ENCODE data around the gene HOXA3. TPM values are rescaled to one million over a fixed set of nuclear protein-coding genes. Genes with fewer than 3 reads are reported as not detected.

The HOXA3 gene
- polyA plus RNA-seq, 1 donor (not counting 4 experiments of a cell fraction or from before 2014, with no cell fraction given), result 0.58 TPM

DNA sequence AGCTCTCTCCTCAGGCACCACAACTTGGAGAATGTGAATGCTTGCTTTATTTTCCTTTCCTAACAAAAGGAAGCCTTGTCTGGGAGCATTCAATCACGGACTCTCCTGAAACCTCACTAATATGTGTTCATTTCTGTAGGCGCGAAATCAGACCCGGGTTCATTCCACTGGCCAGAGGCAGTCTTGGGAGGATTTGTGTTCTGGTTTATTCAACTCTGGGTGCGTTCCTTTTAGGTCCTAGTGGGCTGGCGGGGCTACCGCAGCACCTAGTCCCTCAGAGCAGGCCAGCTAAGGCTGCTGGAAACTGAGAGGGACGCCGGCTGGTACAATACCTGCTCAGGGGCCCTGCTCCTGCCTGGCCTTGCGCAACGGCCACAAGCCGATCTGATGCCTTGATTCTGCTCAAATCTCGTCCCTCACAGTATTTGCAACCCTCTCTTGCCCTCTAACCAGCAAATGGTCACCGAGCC is 29.3 kb downstream of the HOXA3 start:
- Histone ChIP-seq H3K27ac (ENCODE audit: control insufficient read depth, insufficient read depth, low read length) (no peak overlapping the region), H3K27me3 (ENCODE audit: control insufficient read depth, extremely low read depth, insufficient read depth, low read length) (no peaks in the 10 kb centered on the region), H4K20me1 (ENCODE audit: control insufficient read depth, extremely low read depth, insufficient read depth, low read length) (no peaks in the 10 kb centered on the region), H3K9me1 (ENCODE audit: control insufficient read depth, extremely low read depth, insufficient read depth, low read length) (no peaks in the 10 kb centered on the region), H3K4me1 (ENCODE audit: control insufficient read depth, extremely low read depth, insufficient read depth, low read length) (no peaks in the 10 kb centered on the region), H3K9me3 (ENCODE audit: control insufficient read depth, low read depth, low read length) (no peaks in the 10 kb centered on the region), H3K36me3 (ENCODE audit: control insufficient read depth in 2 of 2, extremely low read depth in 1 of 2, insufficient read depth in 2 of 2, low read length in 2 of 2) (peaks cover 0 to 4% of the 10 kb centered on the region in 2 experiments), H2AFZ (ENCODE audit: control insufficient read depth, low read length) (no peak overlapping the region), H3K79me2 (ENCODE audit: control insufficient read depth, insufficient read depth, low read length) (no peaks in the 10 kb centered on the region), H3K4me2 (ENCODE audit: control insufficient read depth, extremely low read depth, insufficient read depth, low read depth, low read length) (peak overlapping the region; percentile 38), H3K4me3 (ENCODE audit: control insufficient read depth in 2 of 3, extremely low read depth in 1 of 3, insufficient read depth in 2 of 3, low read depth in 1 of 3, low read length in 3 of 3) (no peak overlapping the region), H3K9ac (ENCODE audit: control insufficient read depth, extremely low read depth, insufficient read depth, low read length) (peak overlapping the region; percentile 42)
- dilution Hi-C loops (cut with MboI; ENCODE audit: extremely low pct_ligation_motif_present, low sequenced_read_pairs), result no loop called here
- no peak for DNase-seq (ENCODE audit: low read depth, low spot score)
- TF ChIP-seq, protein P1, sequence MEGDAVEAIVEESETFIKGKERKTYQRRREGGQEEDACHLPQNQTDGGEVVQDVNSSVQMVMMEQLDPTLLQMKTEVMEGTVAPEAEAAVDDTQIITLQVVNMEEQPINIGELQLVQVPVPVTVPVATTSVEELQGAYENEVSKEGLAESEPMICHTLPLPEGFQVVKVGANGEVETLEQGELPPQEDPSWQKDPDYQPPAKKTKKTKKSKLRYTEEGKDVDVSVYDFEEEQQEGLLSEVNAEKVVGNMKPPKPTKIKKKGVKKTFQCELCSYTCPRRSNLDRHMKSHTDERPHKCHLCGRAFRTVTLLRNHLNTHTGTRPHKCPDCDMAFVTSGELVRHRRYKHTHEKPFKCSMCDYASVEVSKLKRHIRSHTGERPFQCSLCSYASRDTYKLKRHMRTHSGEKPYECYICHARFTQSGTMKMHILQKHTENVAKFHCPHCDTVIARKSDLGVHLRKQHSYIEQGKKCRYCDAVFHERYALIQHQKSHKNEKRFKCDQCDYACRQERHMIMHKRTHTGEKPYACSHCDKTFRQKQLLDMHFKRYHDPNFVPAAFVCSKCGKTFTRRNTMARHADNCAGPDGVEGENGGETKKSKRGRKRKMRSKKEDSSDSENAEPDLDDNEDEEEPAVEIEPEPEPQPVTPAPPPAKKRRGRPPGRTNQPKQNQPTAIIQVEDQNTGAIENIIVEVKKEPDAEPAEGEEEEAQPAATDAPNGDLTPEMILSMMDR (optimal IDR thresholded peaks at IDR 0.05 in 1 of 3, IDR thresholded peaks at IDR 0.05 in 1 of 3, conservative IDR thresholded peaks at IDR 0.05 in 1 of 3; ENCODE audit: extremely low read depth in 1 of 3, insufficient read depth in 2 of 3, low read length in 3 of 3), result no peak
- no peak for TF ChIP-seq EZH2 (IDR thresholded peaks at IDR 0.05; ENCODE audit: low read length)
- FAIRE-seq, result no peak

DNA sequence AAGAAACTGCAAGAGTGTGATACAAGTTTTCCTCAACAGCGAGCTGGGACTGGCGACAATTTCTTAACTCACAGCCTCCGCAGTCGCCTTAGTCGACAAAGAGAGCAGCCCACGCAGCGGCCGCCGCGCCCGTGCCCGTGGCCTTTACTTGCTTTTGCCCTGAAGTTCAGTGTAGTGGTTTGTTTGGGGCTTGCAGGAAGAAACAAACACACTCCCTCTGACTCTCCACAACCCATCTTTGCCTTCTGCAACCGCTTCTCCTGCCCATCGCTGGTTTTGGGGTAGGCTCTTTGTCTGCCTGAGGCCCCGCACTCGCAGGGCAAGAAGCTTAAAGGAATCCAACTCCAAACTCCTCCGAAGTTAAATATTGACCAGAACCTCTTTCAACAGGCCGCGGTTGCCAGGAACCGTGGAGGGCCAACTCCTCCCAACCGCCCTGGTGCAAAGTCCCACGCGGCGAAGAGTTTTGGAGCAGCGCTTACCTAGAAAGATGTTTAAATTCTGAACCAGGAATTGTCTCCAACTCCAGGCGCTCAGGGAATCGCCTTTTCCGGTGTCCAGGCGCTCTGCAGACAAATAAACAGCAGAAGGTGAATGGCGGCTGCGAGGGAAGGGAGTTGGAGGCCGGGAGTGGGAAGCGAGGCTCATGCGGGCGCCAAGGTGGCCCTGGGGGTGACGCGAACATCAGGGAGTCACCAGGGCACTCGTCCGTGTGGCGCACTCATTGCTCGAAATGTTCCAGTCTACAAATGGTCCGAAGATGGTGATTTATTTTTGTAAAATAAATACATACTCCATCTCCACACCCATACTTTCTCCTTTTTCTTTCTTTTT is 30.1 kb downstream of the HOXA3 start:
- no peak overlapping the region for H2AFZ ChIP-seq (ENCODE audit: control insufficient read depth, low read length)
- TF ChIP-seq EZH2 (IDR thresholded peaks at IDR 0.05; ENCODE audit: low read length), result no peak
- TF ChIP-seq, protein P1 (optimal IDR thresholded peaks at IDR 0.05 in 1 of 3, IDR thresholded peaks at IDR 0.05 in 1 of 3, conservative IDR thresholded peaks at IDR 0.05 in 1 of 3; ENCODE audit: extremely low read depth in 1 of 3, insufficient read depth in 2 of 3, low read length in 3 of 3), result no peak
- no peak for FAIRE-seq
- no peaks in the 10 kb centered on the region for H3K9me3 ChIP-seq (ENCODE audit: control insufficient read depth, low read depth, low read length)
- H4K20me1 ChIP-seq (ENCODE audit: control insufficient read depth, extremely low read depth, insufficient read depth, low read length), result no peaks in the 10 kb centered on the region
- peak overlapping the region; percentile 24 for H3K4me2 ChIP-seq (ENCODE audit: control insufficient read depth, extremely low read depth, insufficient read depth, low read depth, low read length)
- peak overlapping the region in 2 of 3 experiments; percentile 13 to 35 for H3K4me3 ChIP-seq (ENCODE audit: control insufficient read depth in 2 of 3, extremely low read depth in 1 of 3, insufficient read depth in 2 of 3, low read depth in 1 of 3, low read length in 3 of 3)
- H3K9ac ChIP-seq (ENCODE audit: control insufficient read depth, extremely low read depth, insufficient read depth, low read length), result peak overlapping the region; percentile 29
- DNase-seq (ENCODE audit: low read depth, low spot score), result no peak
- dilution Hi-C loops (cut with MboI; ENCODE audit: extremely low pct_ligation_motif_present, low sequenced_read_pairs), result no loop called here
- H3K27me3 ChIP-seq (ENCODE audit: control insufficient read depth, extremely low read depth, insufficient read depth, low read length), result no peaks in the 10 kb centered on the region
- no peaks in the 10 kb centered on the region for H3K4me1 ChIP-seq (ENCODE audit: control insufficient read depth, extremely low read depth, insufficient read depth, low read length)
- peaks cover 1 to 4% of the 10 kb centered on the region in 2 experiments for H3K36me3 ChIP-seq (ENCODE audit: control insufficient read depth in 2 of 2, extremely low read depth in 1 of 2, insufficient read depth in 2 of 2, low read length in 2 of 2)
- H3K79me2 ChIP-seq (ENCODE audit: control insufficient read depth, insufficient read depth, low read length), result peaks cover 2% of the 10 kb centered on the region
- peak overlapping the region; percentile 4 for H3K27ac ChIP-seq (ENCODE audit: control insufficient read depth, insufficient read depth, low read length)
- H3K9me1 ChIP-seq (ENCODE audit: control insufficient read depth, extremely low read depth, insufficient read depth, low read length), result no peaks in the 10 kb centered on the region

Measured in keratinocyte (primary cell).